Muscle layer of duodenum (tissue), 2 donors: Measurements from ENCODE around the gene SHLD2.
"Not testable (repeated sequence)": the region's sequence is repeated elsewhere in the genome, so short reads cannot be mapped to it uniquely, and the experiment has no call there.

Experiments used
- H3K27ac ChIP-seq: one replicate; pipeline ENCODE4 v1.7.0; 2013; ENCODE audit warnings: mild to moderate bottlenecking, low read length
- H3K27me3 ChIP-seq: one replicate; pipeline ENCODE4 v1.7.0; 2013; ENCODE audit warnings: low read depth, mild to moderate bottlenecking, control low read depth, low read length
- H3K36me3 ChIP-seq, 2 donors: one replicate each; pipeline ENCODE4 v1.7.0; 2013; ENCODE audit warnings: low read length in 2 of 2, control low read depth in 1 of 2, mild to moderate bottlenecking in 1 of 2; ENCODE audit not compliant: insufficient read depth in 2 of 2, control insufficient read depth in 1 of 2
- H3K4me1 ChIP-seq, 2 donors: one replicate each; pipeline ENCODE4 v1.7.0; 2013; ENCODE audit warnings: low read length in 2 of 2, mild to moderate bottlenecking in 2 of 2, control low read depth in 1 of 2, moderate library complexity in 1 of 2; ENCODE audit not compliant: insufficient read depth in 2 of 2, control insufficient read depth in 1 of 2
- H3K4me3 ChIP-seq, 2 donors: one replicate each; pipeline ENCODE4 v1.7.0; 2013; ENCODE audit warnings: low read length in 2 of 2, low read depth in 1 of 2, mild to moderate bottlenecking in 1 of 2
- H3K9me3 ChIP-seq, 2 donors: one replicate each; pipeline ENCODE4 v1.7.0; 2013; ENCODE audit warnings: low read length in 2 of 2, control low read depth in 1 of 2, mild to moderate bottlenecking in 1 of 2; ENCODE audit not compliant: control insufficient read depth in 1 of 2
- donor health status: healthy.

SHLD2 gene

DNA sequence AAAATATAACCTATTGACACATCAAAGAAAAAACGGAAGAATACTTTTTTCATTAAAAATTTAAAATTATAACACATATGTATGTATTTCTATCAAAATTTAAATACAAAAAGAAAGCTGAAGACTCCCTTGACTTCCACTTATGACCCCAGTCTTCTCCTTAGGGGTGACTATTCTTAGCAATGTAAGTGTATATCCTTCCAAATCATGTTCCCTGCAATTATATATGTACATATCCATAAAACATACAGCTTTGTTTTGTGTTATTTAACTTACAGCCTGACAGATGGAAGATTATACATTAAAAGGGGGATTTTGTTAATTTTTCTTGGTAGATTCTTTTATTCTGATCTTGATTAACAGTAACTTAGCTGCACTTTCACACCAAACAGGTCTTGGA lies 9.5 kb upstream of the SHLD2 start:
- Histone ChIP-seq H3K36me3 (peaks cover 6 to 13% of the 10 kb centered on the region in 2 donors), H3K27ac (no peak overlapping the region), H3K4me1 (peaks cover 0 to 22% of the 10 kb centered on the region in 2 donors), H3K4me3 (no peak overlapping the region), H3K27me3 (no peaks in the 10 kb centered on the region), H3K9me3 (no peaks in the 10 kb centered on the region)

GRCh38 chr10:87089746-87090145 lies 5.3 kb upstream of the SHLD2 start:
- peaks cover 6 to 7% of the 10 kb centered on the region in 2 donors for H3K36me3 ChIP-seq
- H3K27ac ChIP-seq = no peak overlapping the region
- H3K9me3 ChIP-seq = no peaks in the 10 kb centered on the region
- H3K4me3 ChIP-seq = no peak overlapping the region
- H3K27me3 ChIP-seq = no peaks in the 10 kb centered on the region
- peaks cover 16 to 22% of the 10 kb centered on the region in 2 donors for H3K4me1 ChIP-seq

GRCh38 chr10:87090779-87091178 lies 4.2 kb upstream of the SHLD2 start:
- H3K9me3 ChIP-seq = no peaks in the 10 kb centered on the region
- H3K36me3 ChIP-seq = peaks cover 6 to 13% of the 10 kb centered on the region in 2 donors
- no peaks in the 10 kb centered on the region for H3K27me3 ChIP-seq
- H3K4me3 ChIP-seq = no peak overlapping the region
- H3K27ac ChIP-seq = no peak overlapping the region
- peaks cover 16 to 18% of the 10 kb centered on the region in 2 donors for H3K4me1 ChIP-seq

DNA sequence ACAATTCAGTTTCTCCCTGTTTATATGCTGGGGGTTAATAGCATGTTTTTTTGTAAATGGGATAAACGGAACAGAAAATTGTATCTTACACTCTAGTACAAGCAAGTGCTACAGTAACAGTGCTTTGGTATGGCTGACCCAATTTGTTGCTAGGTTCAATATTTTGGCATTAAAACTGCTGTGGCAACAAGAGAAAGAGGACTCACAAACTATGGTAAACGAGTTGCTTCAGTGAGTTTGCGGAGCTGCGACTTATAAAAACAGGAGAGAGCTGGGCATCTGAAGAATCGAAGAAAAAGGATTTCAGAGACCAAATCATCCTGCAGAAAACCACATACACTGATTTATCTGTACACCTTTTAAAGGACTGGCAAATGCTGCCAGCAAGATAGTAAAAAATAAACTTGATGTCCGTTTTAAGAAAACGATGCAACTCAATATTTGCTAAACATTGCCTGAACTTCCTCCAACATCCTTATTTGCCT lies 2.6 kb upstream of the SHLD2 start:
- Histone ChIP-seq H3K4me1 (peaks cover 16 to 26% of the 10 kb centered on the region in 2 donors), H3K27me3 (no peaks in the 10 kb centered on the region), H3K9me3 (no peaks in the 10 kb centered on the region), H3K36me3 (peaks cover 6 to 17% of the 10 kb centered on the region in 2 donors), H3K4me3 (peak overlapping the region; percentile 74 to 87), H3K27ac (peak overlapping the region; percentile 62)

GRCh38 chr10:87092861-87093631 lies 2.0 kb upstream of the SHLD2 start:
- Histone ChIP-seq H3K27ac (peak overlapping the region; percentile 62), H3K27me3 (no peaks in the 10 kb centered on the region), H3K36me3 (peaks cover 6 to 17% of the 10 kb centered on the region in 2 donors), H3K9me3 (no peaks in the 10 kb centered on the region), H3K4me1 (peaks cover 16 to 26% of the 10 kb centered on the region in 2 donors), H3K4me3 (peak overlapping the region; percentile 74 to 87)

DNA sequence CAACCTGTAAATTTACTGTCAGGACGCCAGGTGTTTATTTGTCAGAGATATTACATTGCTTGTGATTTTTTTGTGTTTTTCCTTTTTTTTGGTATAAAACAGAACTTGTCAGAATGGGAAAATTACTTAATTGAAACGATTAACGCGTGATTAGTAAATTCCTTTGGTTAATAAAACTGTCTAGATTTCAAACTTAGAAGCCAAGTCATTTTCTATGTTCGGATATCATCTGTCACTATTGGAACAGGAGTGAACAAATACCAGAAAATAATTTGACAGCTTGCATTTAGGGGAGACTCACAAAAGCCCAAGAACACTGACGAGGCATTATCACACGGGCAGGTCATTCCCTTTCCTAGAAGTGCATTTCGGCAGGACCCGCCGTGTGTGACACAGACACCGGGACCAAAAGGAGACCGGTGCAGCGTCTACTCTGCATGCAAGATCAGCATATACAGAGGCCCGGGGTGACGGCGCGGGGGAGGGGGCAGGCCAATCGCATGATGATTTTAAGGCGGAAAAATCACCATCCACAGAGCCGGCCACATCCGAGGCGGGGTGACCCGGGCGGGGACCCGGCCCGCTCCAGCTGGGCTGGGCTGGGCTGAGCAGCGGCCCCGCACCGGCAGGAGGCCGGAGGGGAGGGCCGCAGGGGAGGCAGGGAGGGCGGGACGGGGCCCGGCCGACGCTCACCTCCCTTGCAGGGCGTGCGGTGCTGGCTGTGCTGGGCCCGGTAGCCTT lies 1.2 kb upstream of the SHLD2 start:
- Histone ChIP-seq H3K27me3 (no peaks in the 10 kb centered on the region), H3K27ac (peak overlapping the region; percentile 62), H3K9me3 (no peaks in the 10 kb centered on the region), H3K4me3 (peak overlapping the region; percentile 74 to 87), H3K4me1 (peaks cover 16 to 26% of the 10 kb centered on the region in 2 donors), H3K36me3 (peaks cover 6 to 17% of the 10 kb centered on the region in 2 donors)

DNA sequence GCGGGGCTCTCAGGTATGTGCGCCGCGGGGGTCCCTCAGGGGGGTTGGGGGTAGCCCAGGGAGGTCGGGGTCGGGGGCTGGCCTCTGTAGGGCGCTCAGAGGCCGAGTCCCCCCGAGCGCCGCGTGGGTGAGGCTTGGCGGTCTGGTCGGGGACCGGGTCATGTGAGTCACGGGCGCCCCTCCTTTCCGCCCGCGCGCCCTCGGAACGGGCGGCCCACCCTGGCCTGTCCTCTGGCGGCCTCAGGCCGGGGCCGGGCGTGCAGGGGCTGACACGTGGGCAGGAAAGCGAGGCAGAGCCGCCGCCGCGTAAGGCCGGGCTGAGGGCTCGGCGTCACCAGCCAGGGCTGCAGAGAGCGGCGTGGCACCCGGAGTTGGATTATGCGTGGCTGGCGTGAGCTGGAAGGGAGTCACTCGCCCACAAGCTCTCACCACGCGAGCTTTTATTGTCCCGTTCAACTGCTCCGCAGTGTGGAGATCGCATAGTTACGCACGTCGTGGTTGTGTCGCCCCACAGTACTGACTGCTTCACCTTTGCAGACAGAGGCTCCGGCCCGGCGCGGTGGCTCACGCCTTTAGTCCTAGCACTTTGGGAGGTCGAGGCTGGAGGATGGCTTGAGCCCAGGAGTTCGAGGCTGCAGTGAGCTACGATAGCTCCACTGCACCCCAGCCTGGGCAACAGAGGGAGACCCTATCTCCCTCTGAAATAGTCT lies 385 bp downstream of the SHLD2 start:
- H3K36me3 ChIP-seq = peaks cover 0 to 18% of the 10 kb centered on the region in 2 donors
- no peaks in the 10 kb centered on the region for H3K9me3 ChIP-seq
- H3K4me1 ChIP-seq = peaks cover 16 to 26% of the 10 kb centered on the region in 2 donors
- H3K4me3 ChIP-seq = peak overlapping the region; percentile 73
- peak overlapping the region; percentile 80 for H3K27ac ChIP-seq
- H3K27me3 ChIP-seq = no peaks in the 10 kb centered on the region

DNA sequence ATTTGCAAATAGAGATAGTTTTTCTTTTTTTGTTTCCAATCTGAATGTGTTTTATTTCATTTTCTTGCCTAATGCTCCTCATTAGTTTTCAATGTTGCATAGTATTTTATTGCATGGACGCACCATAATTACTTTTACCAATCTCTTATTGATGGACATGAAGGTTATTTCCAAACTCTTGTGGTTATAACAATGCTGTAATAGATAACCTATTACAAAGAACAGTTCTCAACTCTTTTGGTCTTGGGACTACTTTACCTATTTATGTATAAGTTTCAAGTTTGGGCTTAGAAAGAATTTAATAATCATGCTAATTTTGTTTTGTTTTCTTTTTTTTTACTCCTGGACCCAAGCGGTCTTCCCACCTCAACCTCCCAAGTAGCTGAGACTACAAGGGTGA lies 7.0 kb downstream of the SHLD2 start:
- Histone ChIP-seq H3K27me3 (no peaks in the 10 kb centered on the region), H3K4me3 (no peak overlapping the region), H3K9me3 (no peaks in the 10 kb centered on the region), H3K36me3 (peaks cover 12 to 13% of the 10 kb centered on the region in 2 donors), H3K4me1 (no peaks in the 10 kb centered on the region), H3K27ac (no peak overlapping the region)

GRCh38 chr10:87104727-87105126 lies 9.7 kb downstream of the SHLD2 start:
- not testable (repeated sequence) for H3K4me3 ChIP-seq
- peaks cover 13% of the 10 kb centered on the region in 2 donors for H3K36me3 ChIP-seq

GRCh38 chr10:87105446-87106124 lies 10.6 kb downstream of the SHLD2 start:
- Histone ChIP-seq H3K27ac (no peak overlapping the region), H3K27me3 (no peaks in the 10 kb centered on the region), H3K36me3 (peaks cover 9 to 13% of the 10 kb centered on the region in 2 donors), H3K4me1 (no peaks in the 10 kb centered on the region), H3K9me3 (no peaks in the 10 kb centered on the region), H3K4me3 (no peak overlapping the region)

More at GRCh38 chr10:87104727-87105126, 9.7 kb downstream of the SHLD2 start:
- not testable (repeated sequence) for H3K27ac ChIP-seq, H3K27me3 ChIP-seq, H3K9me3 ChIP-seq, H3K4me1 ChIP-seq
